Smooth muscle cell (in vitro differentiated cells): ENCODE results near the gene TLCD3A. TPM values are rescaled to one million over a fixed set of nuclear protein-coding genes. Genes with fewer than 3 reads are reported as not detected.
"Not testable (repeated sequence)": the region's sequence is repeated elsewhere in the genome, so short reads cannot be mapped to it uniquely, and the experiment has no call there.

Experiments used
- DNase-seq: peaks from one replicate; lab custom pipeline; 2025; ENCODE audit not compliant: unreplicated experiment; lab: John Stamatoyannopoulos, UW
- H2AFZ ChIP-seq: fragments of 200-600 bp; sonication (generic); 2 replicates; pipeline ENCODE4 v1.6.0; 2016; ENCODE audit warnings: antibody characterized with exemption, low read depth, mild to moderate bottlenecking
- H3F3A ChIP-seq: fragments of 200-600 bp; sonication (generic); 2 replicates; pipeline ENCODE4 v1.6.0; 2017; ENCODE audit warnings: antibody characterized with exemption, low read depth
- H3K27ac ChIP-seq: fragments of 200-600 bp; sonication (generic); 2 replicates; pipeline ENCODE4 v1.5.1; 2016; ENCODE audit warnings: low read depth, mild to moderate bottlenecking
- H3K27me3 ChIP-seq: fragments of 200-600 bp; sonication (generic); 2 replicates; pipeline ENCODE4 v1.6.1; 2016; ENCODE audit warnings: low read depth, mild to moderate bottlenecking
- H3K36me3 ChIP-seq: fragments of 200-600 bp; sonication (generic); 2 replicates; pipeline ENCODE4 v1.5.1; 2016; ENCODE audit warnings: low read depth
- H3K4me1 ChIP-seq: fragments of 200-600 bp; sonication (generic); 2 replicates; pipeline ENCODE4 v1.5.1; 2016; ENCODE audit warnings: low read depth
- H3K4me2 ChIP-seq: fragments of 200-600 bp; sonication (generic); 2 replicates; pipeline ENCODE4 v1.6.0; 2016; ENCODE audit warnings: mild to moderate bottlenecking
- H3K4me3 ChIP-seq: fragments of 200-600 bp; sonication (generic); 2 replicates; pipeline ENCODE4 v1.5.1; 2016; ENCODE audit warnings: mild to moderate bottlenecking
- H3K79me2 ChIP-seq: fragments of 200-600 bp; sonication (generic); 2 replicates; pipeline ENCODE4 v1.6.0; 2016; ENCODE audit warnings: low read depth, mild to moderate bottlenecking
- H3K9ac ChIP-seq: fragments of 200-600 bp; sonication (generic); 2 replicates; pipeline ENCODE4 v1.6.0; 2016; ENCODE audit warnings: low read depth
- H3K9me3 ChIP-seq: fragments of 200-600 bp; sonication (generic); replicated peaks from 2 replicates; pipeline ENCODE4 v1.5.1; 2016; ENCODE audit warnings: low read depth
- H4K20me1 ChIP-seq: fragments of 200-600 bp; sonication (generic); 2 replicates; pipeline ENCODE4 v1.6.0; 2016; ENCODE audit warnings: low read depth
- CTCF ChIP-seq: fragments of 200-600 bp; sonication (generic); IDR thresholded peaks from 2 replicates; pipeline ENCODE4 v1.5.1; 2017; ENCODE audit warnings: borderline replicate concordance, mild to moderate bottlenecking, antibody characterized with exemption; ENCODE audit not compliant: insufficient read depth, poor library complexity, severe bottlenecking
- WGBS: methylation state at CpG from one replicate; pipeline ENCODE4 v1.1.7; 2016; ENCODE audit warnings: low lambda C conversion rate; 5-methylcytosine and 5-hydroxymethylcytosine counted together
- polyA plus RNA-seq: library from polyadenylated mRNA; unstranded; fragments of >200 nt; fragmentation: Nextera tagmentation; extraction: Ambion mirVana; gene quantifications from 2 replicates; pipeline ENCODE4 v1.2.1, GENCODE V29; 2016
- total RNA-seq: library from RNA; depleted of rRNA; stranded (reverse); fragments of >200 nt; gene quantifications from 2 replicates; pipeline ENCODE4 v1.2.3, GENCODE V29; 2014

Gene TLCD3A
- total and polyA plus RNA-seq, 2 experiments from 2014 or later = 21.9 to 23.0 TPM

GRCh38 chr17:784143-784542 lies 51.7 kb downstream of the TLCD3A start:
- H3K79me2 ChIP-seq = peaks cover 52% of the 10 kb centered on the region
- no peak overlapping the region for H3K4me3 ChIP-seq
- H3K27ac ChIP-seq = no peak overlapping the region
- peaks cover 18% of the 10 kb centered on the region for H3K4me1 ChIP-seq
- no peaks in the 10 kb centered on the region for H3F3A ChIP-seq
- no peaks in the 10 kb centered on the region for H3K27me3 ChIP-seq
- no peaks in the 10 kb centered on the region for H3K9me3 ChIP-seq
- no peaks in the 10 kb centered on the region for H4K20me1 ChIP-seq
- no peak overlapping the region for H3K4me2 ChIP-seq
- no peaks in the 10 kb centered on the region for H3K36me3 ChIP-seq
- H2AFZ ChIP-seq = no peak overlapping the region
- no peak for DNase-seq
- 81% methylated on average over 3 of the region's 3 CpGs for WGBS
- no peak for TF ChIP-seq CTCF
- H3K9ac ChIP-seq = no peak overlapping the region

DNA sequence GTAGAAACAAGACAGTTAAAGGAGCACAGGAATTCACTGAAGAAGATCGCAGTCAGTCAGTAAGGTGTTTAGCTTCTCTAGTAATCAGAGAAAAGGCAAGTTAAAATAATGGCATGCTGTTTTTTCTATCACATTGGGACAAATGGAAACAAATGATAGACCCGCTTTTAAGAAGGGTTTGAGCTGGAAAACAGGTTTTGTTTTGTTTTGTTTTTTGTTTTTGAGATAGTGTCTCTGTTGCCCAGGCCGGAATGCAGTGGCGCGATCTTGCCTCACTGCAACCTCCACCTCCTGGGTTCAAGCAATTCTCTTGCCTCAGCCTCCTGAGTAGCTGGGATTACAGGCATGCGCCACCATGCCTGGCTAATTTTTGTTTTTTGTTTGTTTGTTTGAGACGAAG lies 53.5 kb downstream of the TLCD3A start:
- H3K4me2 ChIP-seq, H3K9ac ChIP-seq, H2AFZ ChIP-seq, DNase-seq, H3K27me3 ChIP-seq, H3K27ac ChIP-seq, H3K9me3 ChIP-seq, H3K4me3 ChIP-seq, H3F3A ChIP-seq, H4K20me1 ChIP-seq, H3K36me3 ChIP-seq: not testable (repeated sequence)
- H3K4me1 ChIP-seq = peaks cover 18% of the 10 kb centered on the region
- WGBS = 84% methylated on average over 7 of the region's 7 CpGs
- peaks cover 41% of the 10 kb centered on the region for H3K79me2 ChIP-seq

- Histone ChIP-seq H4K20me1 (peaks cover 8% of the 10 kb centered on the region), H3K9ac (no peak overlapping the region), H3K4me3 (no peak overlapping the region), H3K79me2 (peaks cover 24% of the 10 kb centered on the region), H3K9me3 (no peaks in the 10 kb centered on the region), H3F3A (peaks cover 6% of the 10 kb centered on the region), H3K27me3 (no peaks in the 10 kb centered on the region), H3K4me2 (no peak overlapping the region), H2AFZ (no peak overlapping the region), H3K27ac (no peak overlapping the region), H3K36me3 (no peaks in the 10 kb centered on the region), H3K4me1 (peaks cover 12% of the 10 kb centered on the region)
- no peak for DNase-seq
- no peak for TF ChIP-seq CTCF
- WGBS = 98% methylated on average over 12 of the region's 12 CpGs
Measured at GRCh38 chr17:787641-788221, 55.3 kb downstream of the TLCD3A start.

DNA sequence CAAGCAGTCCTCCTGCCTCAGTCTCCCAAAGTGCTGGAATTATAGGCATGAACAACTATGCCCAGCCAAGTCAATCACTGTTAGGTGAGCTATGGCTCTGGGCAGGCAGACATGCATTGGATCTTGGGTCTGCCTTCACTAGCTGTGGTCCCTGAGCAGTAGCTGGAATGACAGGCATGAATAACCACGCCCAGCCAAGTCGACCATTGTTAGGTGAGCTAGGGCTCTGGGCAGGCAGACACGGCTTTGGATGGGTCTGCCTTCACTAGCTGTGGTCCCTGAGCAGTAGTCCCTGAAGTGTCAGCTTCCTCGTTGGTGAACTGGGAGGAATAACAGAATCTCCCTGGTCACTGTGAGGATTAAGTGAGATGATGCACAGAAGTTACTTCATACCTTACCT lies 56.2 kb downstream of the TLCD3A start:
- no peak overlapping the region for H3K4me3 ChIP-seq
- peaks cover 4% of the 10 kb centered on the region for H3K4me1 ChIP-seq
- no peak for DNase-seq
- H3K27me3 ChIP-seq = no peaks in the 10 kb centered on the region
- peak overlapping the region; percentile 9 for H3K27ac ChIP-seq
- 91% methylated on average over 4 of the region's 4 CpGs for WGBS
- no peaks in the 10 kb centered on the region for H3K9me3 ChIP-seq
- TF ChIP-seq CTCF = no peak
- peaks cover 8% of the 10 kb centered on the region for H4K20me1 ChIP-seq
- H3K9ac ChIP-seq = no peak overlapping the region
- peaks cover 17% of the 10 kb centered on the region for H3K79me2 ChIP-seq
- H2AFZ ChIP-seq = no peak overlapping the region
- no peak overlapping the region for H3K4me2 ChIP-seq
- peaks cover 6% of the 10 kb centered on the region for H3F3A ChIP-seq
- no peaks in the 10 kb centered on the region for H3K36me3 ChIP-seq
